Endothelial cell of umbilical vein (primary cell): ENCODE data around the gene TEDC2.

Source experiments
- EZH2 ChIP-seq: IDR thresholded peaks from 2 replicates; pipeline ENCODE4 v1.6.1; 2012; ENCODE audit warnings: borderline replicate concordance, low read depth, mild to moderate bottlenecking, moderate library complexity, low read length, inconsistent platforms; ENCODE audit not compliant: severe bottlenecking
- FOS ChIP-seq: IDR thresholded peaks from 2 replicates; pipeline ENCODE4 v1.6.1; 2011; ENCODE audit warnings: mild to moderate bottlenecking, low read length, moderate library complexity, borderline replicate concordance; ENCODE audit not compliant: insufficient read depth
- GATA2 ChIP-seq: IDR thresholded peaks from 2 replicates; pipeline ENCODE4 v1.7.0; 2011; ENCODE audit warnings: low read depth, mild to moderate bottlenecking, moderate library complexity, mixed read lengths, low read length; ENCODE audit not compliant: insufficient read length, insufficient read depth
- JUN ChIP-seq: IDR thresholded peaks from 2 replicates; pipeline ENCODE4 v1.6.1; 2011; ENCODE audit warnings: borderline replicate concordance, low read depth; ENCODE audit not compliant: insufficient read length, insufficient read depth
- MAX ChIP-seq: IDR thresholded peaks from 2 replicates; pipeline ENCODE4 v1.6.1; 2011; ENCODE audit not compliant: insufficient read depth, insufficient read length
- POLR2A ChIP-seq: IDR thresholded peaks from 2 replicates; pipeline ENCODE4 v1.6.1; 2012; ENCODE audit warnings: low read depth, mild to moderate bottlenecking, control low read depth, low read length
- POLR2AphosphoS5 ChIP-seq: IDR thresholded peaks from 2 replicates; pipeline ENCODE4 v1.6.1; 2012; ENCODE audit warnings: low read depth, mild to moderate bottlenecking, control low read depth, low read length, moderate library complexity; ENCODE audit not compliant: insufficient read depth
- TF ChIP-seq, protein P1 (sequence below), 2 donors: IDR thresholded peaks; 1 replicate in 1 of 2; 2 replicates in 1 of 2; pipeline ENCODE4 v1.5.1; 2011; ENCODE audit warnings: low read length in 2 of 2, mild to moderate bottlenecking in 2 of 2, moderate library complexity in 2 of 2, control low read depth in 1 of 2, inconsistent platforms in 1 of 2, low read depth in 1 of 2; ENCODE audit not compliant: insufficient read depth in 1 of 2; ENCODE audit errors: extremely low read depth in 1 of 2

DNA sequence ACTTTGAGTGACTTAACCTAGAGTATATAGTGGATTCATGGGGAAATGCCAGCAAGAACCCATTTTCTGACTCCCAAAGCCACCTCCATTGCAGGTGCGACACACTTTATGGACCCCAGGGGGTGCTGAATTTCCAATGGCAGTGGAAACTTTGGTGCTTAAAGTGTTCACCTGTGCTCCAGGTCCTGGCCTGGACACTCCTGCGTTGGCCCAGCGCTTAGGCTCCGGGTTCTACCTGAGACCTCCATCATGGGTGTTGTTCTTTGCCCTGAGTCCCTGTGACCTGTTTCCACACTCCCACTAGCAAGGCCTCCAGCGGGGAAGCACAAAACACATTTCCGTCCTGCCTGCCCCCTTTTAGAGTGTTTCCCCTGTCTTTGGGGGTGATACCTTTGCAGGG lies 27.6 kb upstream of the TEDC2 start:
- TF ChIP-seq, protein P1, sequence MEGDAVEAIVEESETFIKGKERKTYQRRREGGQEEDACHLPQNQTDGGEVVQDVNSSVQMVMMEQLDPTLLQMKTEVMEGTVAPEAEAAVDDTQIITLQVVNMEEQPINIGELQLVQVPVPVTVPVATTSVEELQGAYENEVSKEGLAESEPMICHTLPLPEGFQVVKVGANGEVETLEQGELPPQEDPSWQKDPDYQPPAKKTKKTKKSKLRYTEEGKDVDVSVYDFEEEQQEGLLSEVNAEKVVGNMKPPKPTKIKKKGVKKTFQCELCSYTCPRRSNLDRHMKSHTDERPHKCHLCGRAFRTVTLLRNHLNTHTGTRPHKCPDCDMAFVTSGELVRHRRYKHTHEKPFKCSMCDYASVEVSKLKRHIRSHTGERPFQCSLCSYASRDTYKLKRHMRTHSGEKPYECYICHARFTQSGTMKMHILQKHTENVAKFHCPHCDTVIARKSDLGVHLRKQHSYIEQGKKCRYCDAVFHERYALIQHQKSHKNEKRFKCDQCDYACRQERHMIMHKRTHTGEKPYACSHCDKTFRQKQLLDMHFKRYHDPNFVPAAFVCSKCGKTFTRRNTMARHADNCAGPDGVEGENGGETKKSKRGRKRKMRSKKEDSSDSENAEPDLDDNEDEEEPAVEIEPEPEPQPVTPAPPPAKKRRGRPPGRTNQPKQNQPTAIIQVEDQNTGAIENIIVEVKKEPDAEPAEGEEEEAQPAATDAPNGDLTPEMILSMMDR (IDR thresholded peaks at IDR 0.05; ENCODE audit: extremely low read depth in 1 of 2, insufficient read depth in 1 of 2, low read depth in 1 of 2, low read length in 2 of 2): no peak
- no peak for TF ChIP-seq POLR2A
- no peak for TF ChIP-seq GATA2
- no peak for TF ChIP-seq POLR2AphosphoS5
- TF ChIP-seq FOS: no peak
- TF ChIP-seq EZH2: no peak
- no peak for TF ChIP-seq JUN
- no peak for TF ChIP-seq MAX
